Measurements from ENCODE around the gene LY86. TPM values are rescaled to one million over a fixed set of nuclear protein-coding genes. Genes with fewer than 3 reads are reported as not detected.
"Not testable (repeated sequence)": the region's sequence is repeated elsewhere in the genome, so short reads cannot be mapped to it uniquely, and the experiment has no call there.

Gene LY86
- total RNA-seq, 1 experiment from 2014 or later, result not detected

- H3K4me3 Mint-ChIP-seq, result no peak overlapping the region
- ATAC-seq (no peak), DNase-seq (ENCODE audit: low spot score) (no peak)
- H3K4me1 Mint-ChIP-seq, result no peaks in the 10 kb centered on the region
- no peak overlapping the region for H3K27ac Mint-ChIP-seq
- ChIA-PET CTCF (no interaction called here), POLR2A (no interaction called here)
- H3K36me3 Mint-ChIP-seq, result no peaks in the 10 kb centered on the region
- TF ChIP-seq NFYB (CRISPR knock-in tag; conservative IDR thresholded peaks at IDR 0.05; ENCODE audit: low read depth) (0 out of 2 replicates have a peak, but pooled peaks have one; percentile 18), FOXP4 (CRISPR knock-in tag; IDR thresholded peaks at IDR 0.05) (no peak)
- H3K9me3 Mint-ChIP-seq, result peaks cover 7% of the 10 kb centered on the region
- no peaks in the 10 kb centered on the region; the same call in 1 of the 2 replicates for H3K27me3 Mint-ChIP-seq (ENCODE audit: low read depth)
Observed at GRCh38 chr6:6612308-6612707, 23.8 kb downstream of the LY86 start.

- H3K4me1 Mint-ChIP-seq; POLR2A ChIA-PET; H3K4me3 Mint-ChIP-seq; H3K27ac Mint-ChIP-seq; H3K27me3 Mint-ChIP-seq (ENCODE audit: low read depth); H3K36me3 Mint-ChIP-seq; H3K9me3 Mint-ChIP-seq; DNase-seq (ENCODE audit: low spot score); CTCF ChIA-PET; ATAC-seq: not testable (repeated sequence)
Observed at GRCh38 chr6:6613103-6613718, 24.7 kb downstream of the LY86 start.

- Mint-ChIP-seq H3K4me3 (no peak overlapping the region), H3K36me3 (no peaks in the 10 kb centered on the region), H3K4me1 (no peaks in the 10 kb centered on the region), H3K27ac (no peak overlapping the region), H3K9me3 (peaks cover 7% of the 10 kb centered on the region), H3K27me3 (ENCODE audit: low read depth) (no peaks in the 10 kb centered on the region; the same call in 1 of the 2 replicates)
- DNase-seq (ENCODE audit: low spot score), result no peak
- no peak for TF ChIP-seq ZNF138 (CRISPR knock-in tag; conservative IDR thresholded peaks at IDR 0.05)
- TF ChIP-seq AR (CRISPR knock-in tag; IDR thresholded peaks at IDR 0.05), result no peak
- TF ChIP-seq IRF2 (CRISPR knock-in tag; IDR thresholded peaks at IDR 0.05; ENCODE audit: borderline replicate concordance, low read depth), result no peak
- TF ChIP-seq PRRX2 (CRISPR knock-in tag; IDR thresholded peaks at IDR 0.05), result no peak
- TF ChIP-seq IRF1 (CRISPR knock-in tag; IDR thresholded peaks at IDR 0.05), result no peak
- TF ChIP-seq CTCF (IDR thresholded peaks at IDR 0.05), result no peak
- TF ChIP-seq SP1 (CRISPR knock-in tag; conservative IDR thresholded peaks at IDR 0.05), result no peak
- no peak for TF ChIP-seq TEAD4 (CRISPR knock-in tag; IDR thresholded peaks at IDR 0.05)
- no peak for TF ChIP-seq MYBL2 (CRISPR knock-in tag; IDR thresholded peaks at IDR 0.05)
- TF ChIP-seq GTF2I (CRISPR knock-in tag; conservative IDR thresholded peaks at IDR 0.05), result no peak
- no peak for TF ChIP-seq NFATC4 (CRISPR knock-in tag; IDR thresholded peaks at IDR 0.05)
- no peak for TF ChIP-seq E2F5 (CRISPR knock-in tag; IDR thresholded peaks at IDR 0.05)
- no peak for TF ChIP-seq AFF4 (CRISPR knock-in tag; IDR thresholded peaks at IDR 0.05; ENCODE audit: borderline replicate concordance)
- no peak for TF ChIP-seq ZNF416 (CRISPR knock-in tag; IDR thresholded peaks at IDR 0.05)
- TF ChIP-seq JUN (CRISPR knock-in tag; IDR thresholded peaks at IDR 0.05), result no peak
- no peak for TF ChIP-seq ZNF671 (CRISPR knock-in tag; IDR thresholded peaks at IDR 0.05)
- no peak for TF ChIP-seq NR3C1 (CRISPR knock-in tag; conservative IDR thresholded peaks at IDR 0.05; ENCODE audit: low read depth)
- no peak for ATAC-seq
- POLR2A ChIA-PET, result no interaction called here
- CTCF ChIA-PET, result interaction anchor here (1.2 kb wide), 1 partner anchor 12 kb away, joined by 3 read pairs; no protein-coding TSS in a partner anchor
Observed at GRCh38 chr6:6614096-6614982, 25.8 kb downstream of the LY86 start.

Data from WTC11 (cell line).